Neural cell (in vitro differentiated cells): ENCODE data around the gene ZNF277. TPM values are rescaled to one million over a fixed set of nuclear protein-coding genes. Genes with fewer than 3 reads are reported as not detected.

ENCODE experiments used
- H2AFZ ChIP-seq: fragments of 200-600, 300-800 bp; sonication (generic), shearing (Covaris generic); 2 replicates; pipeline ENCODE4 v1.6.0; 2014; ENCODE audit warnings: low read depth, mild to moderate bottlenecking, antibody characterized with exemption, low read length, moderate library complexity
- H3F3A ChIP-seq: fragments of 200-600 bp; shearing (Covaris generic); 2 replicates; pipeline ENCODE4 v1.6.1; 2016; ENCODE audit warnings: mild to moderate bottlenecking, moderate library complexity, mixed read lengths, antibody characterized with exemption, low read length; ENCODE audit not compliant: insufficient read depth, poor library complexity, severe bottlenecking
- H3K27ac ChIP-seq: fragments of 200-600, 300-800 bp; sonication (generic), shearing (Covaris generic); 2 replicates; pipeline ENCODE4 v1.5.1; 2014; ENCODE audit warnings: mild to moderate bottlenecking, low read length, moderate library complexity
- H3K27me3 ChIP-seq: fragments of 300-800, 200-600 bp; sonication (generic), shearing (Covaris generic); 2 replicates; pipeline ENCODE4 v1.6.0; 2014; ENCODE audit warnings: mild to moderate bottlenecking, low read depth, low read length, moderate library complexity; ENCODE audit not compliant: insufficient read depth
- H3K36me3 ChIP-seq: fragments of 300-800, 200-600 bp; sonication (generic), shearing (Covaris generic); 2 replicates; pipeline ENCODE4 v1.5.1; 2014; ENCODE audit warnings: mild to moderate bottlenecking, antibody characterized with exemption, low read length, moderate library complexity; ENCODE audit not compliant: insufficient read depth
- H3K4me2 ChIP-seq: fragments of 300-800, 200-600 bp; sonication (generic), shearing (Covaris generic); 2 replicates; pipeline ENCODE4 v1.6.0; 2014; ENCODE audit warnings: mild to moderate bottlenecking, low read length
- H3K4me3 ChIP-seq: fragments of 300-800, 200-600 bp; sonication (generic), shearing (Covaris generic); 2 replicates; pipeline ENCODE4 v1.5.1; 2014; ENCODE audit warnings: mild to moderate bottlenecking, low read length, moderate library complexity
- H3K79me2 ChIP-seq: fragments of 200-600 bp; shearing (Covaris generic); replicated peaks from 2 replicates; pipeline ENCODE4 v1.6.0; 2014; ENCODE audit warnings: mild to moderate bottlenecking, low read length, moderate library complexity; ENCODE audit not compliant: insufficient read depth
- H3K9ac ChIP-seq: fragments of 300-800, 200-600 bp; sonication (generic), shearing (Covaris generic); 2 replicates; pipeline ENCODE4 v1.6.1; 2016; ENCODE audit warnings: mild to moderate bottlenecking, low read length, mixed read lengths
- H3K9me2 ChIP-seq: fragments of 200-600 bp; shearing (Covaris generic); 2 replicates; pipeline ENCODE4 v1.6.1; 2016; ENCODE audit warnings: mild to moderate bottlenecking, low read length, mixed read lengths; ENCODE audit not compliant: insufficient read depth
- H3K9me3 ChIP-seq: fragments of 200-600, 300-800 bp; sonication (generic), shearing (Covaris generic); 2 replicates; pipeline ENCODE4 v1.6.1; 2016; ENCODE audit warnings: mild to moderate bottlenecking, mixed run types, low read length, moderate library complexity, mixed read lengths
- H4K20me1 ChIP-seq: fragments of 200-600 bp; shearing (Covaris generic); 2 replicates; pipeline ENCODE4 v1.6.1; 2016; ENCODE audit warnings: mild to moderate bottlenecking, mixed run types; ENCODE audit not compliant: insufficient read depth
- CTCF ChIP-seq: fragments of 450-650 bp; IDR thresholded peaks from 2 replicates; pipeline ENCODE4 v1.5.1; 2014; ENCODE audit warnings: antibody characterized with exemption, mild to moderate bottlenecking, moderate library complexity; ENCODE audit not compliant: poor library complexity, severe bottlenecking
- EP300 ChIP-seq: fragments of 450-650 bp; conservative IDR thresholded peaks from 2 replicates; pipeline ENCODE4 v1.6.1; 2014; ENCODE audit warnings: antibody characterized with exemption, mild to moderate bottlenecking, moderate library complexity; ENCODE audit not compliant: poor library complexity, severe bottlenecking
- EZH2 ChIP-seq: fragments of 200-600, 300-800 bp; shearing (Covaris generic), sonication (generic); IDR thresholded peaks from 2 replicates; pipeline ENCODE4 v1.6.1; 2014; ENCODE audit warnings: antibody characterized with exemption, low read length, borderline replicate concordance, mild to moderate bottlenecking; ENCODE audit not compliant: insufficient read depth, poor library complexity, severe bottlenecking
- MXI1 ChIP-seq: fragments of 450-650 bp; conservative IDR thresholded peaks from 2 replicates; pipeline ENCODE4 v1.6.1; 2014; ENCODE audit warnings: antibody characterized with exemption, mild to moderate bottlenecking; ENCODE audit not compliant: poor library complexity, severe bottlenecking
- POLR2AphosphoS5 ChIP-seq: IDR thresholded peaks from 2 replicates; pipeline ENCODE4 v1.6.1; 2012
- RAD21 ChIP-seq: fragments of 450-650 bp; conservative IDR thresholded peaks from 2 replicates; pipeline ENCODE4 v1.6.1; 2014; ENCODE audit warnings: antibody characterized with exemption, mild to moderate bottlenecking, moderate library complexity
- REST ChIP-seq: IDR thresholded peaks from 2 replicates; pipeline ENCODE4 v1.6.1; 2012; ENCODE audit warnings: borderline replicate concordance
- SMC3 ChIP-seq: fragments of 450-650 bp; conservative IDR thresholded peaks from 2 replicates; pipeline ENCODE4 v1.6.1; 2014; ENCODE audit warnings: antibody characterized with exemption, mild to moderate bottlenecking, moderate library complexity; ENCODE audit not compliant: poor library complexity
- TAF1 ChIP-seq: IDR thresholded peaks from 2 replicates; pipeline ENCODE4 v1.6.1; 2012; ENCODE audit warnings: low read depth
- polyA plus RNA-seq: library from polyadenylated mRNA; depleted of rRNA; stranded (reverse); fragments of >200 nt; gene quantifications from 2 replicates; pipeline ENCODE4 v1.2.3, GENCODE V29; 2014

Gene ZNF277
- polyA plus RNA-seq, 1 donor from 2014 or later: 30.0 TPM

- H3K27me3 ChIP-seq: no peaks in the 10 kb centered on the region
- no peaks in the 10 kb centered on the region for H3K9me2 ChIP-seq
- H3K9ac ChIP-seq: no peak overlapping the region
- H3K4me3 ChIP-seq: no peak overlapping the region
- no peak overlapping the region for H3K27ac ChIP-seq
- no peaks in the 10 kb centered on the region for H3F3A ChIP-seq
- no peaks in the 10 kb centered on the region for H3K79me2 ChIP-seq
- H4K20me1 ChIP-seq: no peaks in the 10 kb centered on the region
- no peaks in the 10 kb centered on the region for H3K36me3 ChIP-seq
- H3K4me2 ChIP-seq: no peak overlapping the region
- no peaks in the 10 kb centered on the region for H3K9me3 ChIP-seq
- no peak overlapping the region for H2AFZ ChIP-seq
- TF ChIP-seq SMC3: no peak
- no peak for TF ChIP-seq REST
- TF ChIP-seq POLR2AphosphoS5: no peak
- no peak for TF ChIP-seq MXI1
- no peak for TF ChIP-seq CTCF
- TF ChIP-seq RAD21: no peak
- TF ChIP-seq EP300: no peak
- TF ChIP-seq EZH2: no peak
- no peak for TF ChIP-seq TAF1
These were observed 56.5 kb downstream of the ZNF277 start for GRCh38 chr7:112262855-112263487.

- Histone ChIP-seq H2AFZ (no peak overlapping the region), H3K36me3 (no peaks in the 10 kb centered on the region), H3K27ac (no peak overlapping the region), H3K9me3 (no peaks in the 10 kb centered on the region), H3K79me2 (no peaks in the 10 kb centered on the region), H3K9me2 (no peaks in the 10 kb centered on the region), H3K27me3 (no peaks in the 10 kb centered on the region), H4K20me1 (no peaks in the 10 kb centered on the region), H3K9ac (no peak overlapping the region), H3F3A (no peaks in the 10 kb centered on the region), H3K4me3 (no peak overlapping the region), H3K4me2 (no peak overlapping the region)
- TF ChIP-seq EZH2 (no peak), REST (no peak), MXI1 (no peak), POLR2AphosphoS5 (no peak), EP300 (no peak), TAF1 (no peak), CTCF (no peak), RAD21 (no peak), SMC3 (no peak)
These were observed 57.0 kb downstream of the ZNF277 start for GRCh38 chr7:112263519-112263918.
